HCT116 (cell line): ENCODE data around the gene ZMYND19. TPM values are rescaled to one million over a fixed set of nuclear protein-coding genes. Genes with fewer than 3 reads are reported as not detected.

Source experiments
- ATAC-seq: fragments of 200-7000 bp; cut with Tn5 transposase; 2 replicates; pipeline ENCODE4 v1.9.1; 2020; ENCODE audit warnings: mild to moderate bottlenecking, moderate library complexity
- BruUV-seq: library from RNA; stranded (reverse); fragments of 400-500 nt; replicated peaks from 2 replicates; lab custom pipeline; 2021; lab: Mats Ljungman, UMichigan
- CTCF ChIA-PET: fragments of 300-600 bp; sonication (Branson Sonifier 250); formaldehyde crosslinking; loops from one replicate; lab custom pipeline; 2021; ENCODE audit warnings: antibody characterized with exemption; lab: Charles Lee
- POLR2A ChIA-PET: fragments of 300-600, 350-600 bp; sonication (Branson Sonifier 250); formaldehyde crosslinking; loops from one replicate; lab custom pipeline; 2021; ENCODE audit warnings: antibody characterized with exemption; lab: Charles Lee
- RAD21 ChIA-PET, 2 experiments: fragments of 300-600 bp; sonication (Branson Sonifier 250); formaldehyde crosslinking; loops; one replicate each; lab custom pipeline; 2023; ENCODE audit warnings: low total read pairs in 2 of 2; ENCODE audit not compliant: uncharacterized antibody in 2 of 2, unreplicated experiment in 2 of 2, low non-redundant PET in 1 of 2; lab: Charles Lee
- DNase-seq: peaks from one replicate; pipeline ENCODE4 v3.0.0-alpha.2; 2010; ENCODE audit warnings: low read depth, low spot score
- H2AFZ ChIP-seq: fragments of 200-600 bp; shearing (Covaris generic), sonication (generic); 2 replicates; pipeline ENCODE4 v1.6.1; 2017; ENCODE audit warnings: low read depth, mixed run types, mixed read lengths, antibody characterized with exemption, low read length; ENCODE audit not compliant: poor library complexity, severe bottlenecking
- H3K27ac ChIP-seq: 2 replicates; pipeline ENCODE4 v1.5.1; 2012; ENCODE audit warnings: low read depth, low read length
- H3K27me3 ChIP-seq: fragments of 200-600 bp; sonication (generic); 2 replicates; pipeline ENCODE4 v1.6.1; 2016; ENCODE audit warnings: mixed run types, low read length, mixed read lengths; ENCODE audit not compliant: insufficient read depth
- H3K36me3 ChIP-seq, 2 experiments: fragments of 200-500 bp in 1 of 2; fragments of 200-600 bp in 1 of 2; sonication (Bioruptor generic) in 1 of 2; sonication (generic) in 1 of 2; 2 replicates each; pipeline versions ENCODE4 v1.5.1 to v1.6.1; 2014 to 2016; ENCODE audit warnings: low read length in 2 of 2, inconsistent platforms in 1 of 2, mixed read lengths in 1 of 2, mixed run types in 1 of 2; ENCODE audit not compliant: insufficient read depth in 2 of 2, control insufficient read depth in 1 of 2
- H3K4me1 ChIP-seq, 2 experiments: fragments of 200-600 bp in 1 of 2; sonication (generic) in 1 of 2; 2 replicates each; pipeline versions ENCODE4 v1.5.1 to v1.6.1; 2012 to 2017; ENCODE audit warnings: low read length in 2 of 2, inconsistent platforms in 1 of 2, mild to moderate bottlenecking in 1 of 2, mixed read lengths in 1 of 2, mixed run types in 1 of 2, moderate library complexity in 1 of 2; ENCODE audit not compliant: insufficient read depth in 2 of 2, control insufficient read depth in 1 of 2
- H3K4me2 ChIP-seq: fragments of 200-600 bp; sonication (generic); 2 replicates; pipeline ENCODE4 v1.6.1; 2017; ENCODE audit warnings: mixed run types, low read length, mixed read lengths
- H3K4me3 ChIP-seq, 2 experiments: fragments of 200-600 bp in 1 of 2; sonication (generic) in 1 of 2; replicated peaks in 1 of 2; 2 replicates each; pipeline ENCODE4 v1.5.1; 2011 to 2016; ENCODE audit warnings: low read length in 2 of 2, control low read depth in 1 of 2, low read depth in 1 of 2, mild to moderate bottlenecking in 1 of 2, mixed read lengths in 1 of 2, mixed run types in 1 of 2
- H3K79me2 ChIP-seq: fragments of 200-600 bp; sonication (generic); 2 replicates; pipeline ENCODE4 v1.6.1; 2017; ENCODE audit warnings: mild to moderate bottlenecking, mixed run types, low read length, moderate library complexity, mixed read lengths; ENCODE audit not compliant: insufficient read depth
- H3K9ac ChIP-seq: fragments of 200-600 bp; sonication (generic); 2 replicates; pipeline ENCODE4 v1.6.1; 2016; ENCODE audit warnings: low read length, mixed read lengths
- H3K9me2 ChIP-seq: fragments of 200-600 bp; sonication (generic), shearing (Covaris generic); 2 replicates; pipeline ENCODE4 v1.6.1; 2017; ENCODE audit warnings: mixed run types, mild to moderate bottlenecking, moderate library complexity; ENCODE audit not compliant: insufficient read depth
- H3K9me3 ChIP-seq, 2 experiments: fragments of 200-500 bp in 1 of 2; fragments of 200-600 bp in 1 of 2; sonication (Bioruptor generic) in 1 of 2; sonication (generic) in 1 of 2; 2 replicates each; pipeline ENCODE4 v1.6.1; 2014 to 2017; ENCODE audit warnings: low read length in 2 of 2, mixed read lengths in 2 of 2, inconsistent platforms in 1 of 2, low read depth in 1 of 2, mild to moderate bottlenecking in 1 of 2, mixed run types in 1 of 2, moderate library complexity in 1 of 2; ENCODE audit not compliant: control insufficient read depth in 1 of 2, insufficient read depth in 1 of 2
- H4K20me1 ChIP-seq: fragments of 200-600 bp; sonication (generic), shearing (Covaris generic); 2 replicates; pipeline ENCODE4 v1.6.1; 2017; ENCODE audit warnings: mixed run types, mild to moderate bottlenecking, moderate library complexity; ENCODE audit not compliant: insufficient read depth
- EZH2 ChIP-seq: fragments of 200-600 bp; sonication (generic); IDR thresholded peaks from 2 replicates; pipeline ENCODE4 v1.6.1; 2017; ENCODE audit warnings: antibody characterized with exemption, mixed run types
- POLR2AphosphoS5 ChIP-seq: IDR thresholded peaks from 2 replicates; pipeline ENCODE4 v1.6.1; 2011; ENCODE audit warnings: mild to moderate bottlenecking, low read depth, low read length, moderate library complexity
- SRF ChIP-seq: IDR thresholded peaks from 2 replicates; pipeline ENCODE4 v1.6.1; 2012; ENCODE audit warnings: low read depth
- YY1 ChIP-seq: IDR thresholded peaks from 2 replicates; pipeline ENCODE4 v1.6.1; 2011; ENCODE audit warnings: low read length, low read depth, moderate library complexity, mild to moderate bottlenecking; ENCODE audit not compliant: insufficient replicate concordance; ENCODE audit errors: extremely low read depth
- ZFX ChIP-seq: fragments of 450-650 bp; IDR thresholded peaks from 2 replicates; pipeline ENCODE4 v1.6.1; 2017
- ZNF274 ChIP-seq: fragments of 200-500 bp; sonication (Bioruptor generic); IDR thresholded peaks from 2 replicates; pipeline ENCODE4 v1.6.1; 2014; ENCODE audit warnings: mild to moderate bottlenecking, low read depth, low read length, inconsistent platforms
- intact Hi-C: fragments of 100-400 bp; cut with micrococcal nuclease; formaldehyde crosslinking; loops from 2 replicates; pipeline ENCODE4 v1.10.0; 2022
- total RNA-seq: library from RNA; stranded (reverse); gene quantifications from one replicate; pipeline ENCODE4 v1.2.1, GENCODE V29; 2021; ENCODE audit not compliant: unreplicated experiment
- TF ChIP-seq, protein P1 (sequence below), 3 experiments: fragments of 200-600 bp in 1 of 3; sonication (generic) in 1 of 3; IDR thresholded peaks in 2 of 3; conservative IDR thresholded peaks in 1 of 3; 2 replicates each; pipeline ENCODE4 v1.5.1; 2012 to 2017; ENCODE audit warnings: low read depth in 2 of 3, low read length in 2 of 3, antibody characterized with exemption in 1 of 3, borderline replicate concordance in 1 of 3, control low read depth in 1 of 3, mild to moderate bottlenecking in 1 of 3, mixed read lengths in 1 of 3, mixed run types in 1 of 3, moderate library complexity in 1 of 3; ENCODE audit not compliant: insufficient read depth in 1 of 3

Gene ZMYND19
- total RNA-seq, 1 experiment from 2014 or later, result 57.4 TPM

DNA sequence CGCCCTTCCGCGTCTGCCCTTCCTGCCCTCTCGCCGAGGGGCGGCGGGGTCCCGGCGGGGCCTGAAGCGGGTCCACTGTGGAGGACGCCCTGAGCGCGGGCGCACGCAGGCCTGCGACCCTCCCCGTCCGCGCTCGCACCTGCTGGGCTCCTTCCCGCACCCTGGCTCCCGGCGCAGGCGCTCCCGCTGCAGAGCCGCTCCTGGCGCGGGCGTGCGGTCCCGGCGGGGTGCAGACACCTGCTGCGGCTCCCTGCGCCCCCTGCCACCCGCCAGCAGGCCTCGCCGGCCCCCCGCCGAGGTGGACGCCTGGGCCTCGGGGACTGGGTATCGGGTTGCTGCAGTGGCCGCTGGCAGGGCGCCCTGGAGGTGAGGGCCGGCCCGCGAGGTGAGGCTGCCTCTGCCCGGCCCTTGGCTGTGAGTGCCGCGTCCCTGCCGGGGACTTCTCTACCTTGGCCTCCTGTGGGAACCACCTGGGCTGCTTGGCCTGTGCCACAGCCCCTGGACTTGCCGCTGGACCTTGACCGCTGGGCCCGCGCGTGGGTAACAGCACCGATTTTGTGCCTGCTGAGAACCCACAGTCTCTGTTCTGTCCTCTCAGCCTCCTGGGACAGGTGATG lies 15.8 kb upstream of the ZMYND19 start:
- ChIA-PET CTCF (no interaction called here), POLR2A (no interaction called here), RAD21 (no interaction called here)
- no peak for TF ChIP-seq ZNF274
- TF ChIP-seq EZH2, result no peak
- no peak for TF ChIP-seq SRF
- peak; percentile 79 for TF ChIP-seq ZFX
- no peak for TF ChIP-seq YY1
- TF ChIP-seq, protein P1, sequence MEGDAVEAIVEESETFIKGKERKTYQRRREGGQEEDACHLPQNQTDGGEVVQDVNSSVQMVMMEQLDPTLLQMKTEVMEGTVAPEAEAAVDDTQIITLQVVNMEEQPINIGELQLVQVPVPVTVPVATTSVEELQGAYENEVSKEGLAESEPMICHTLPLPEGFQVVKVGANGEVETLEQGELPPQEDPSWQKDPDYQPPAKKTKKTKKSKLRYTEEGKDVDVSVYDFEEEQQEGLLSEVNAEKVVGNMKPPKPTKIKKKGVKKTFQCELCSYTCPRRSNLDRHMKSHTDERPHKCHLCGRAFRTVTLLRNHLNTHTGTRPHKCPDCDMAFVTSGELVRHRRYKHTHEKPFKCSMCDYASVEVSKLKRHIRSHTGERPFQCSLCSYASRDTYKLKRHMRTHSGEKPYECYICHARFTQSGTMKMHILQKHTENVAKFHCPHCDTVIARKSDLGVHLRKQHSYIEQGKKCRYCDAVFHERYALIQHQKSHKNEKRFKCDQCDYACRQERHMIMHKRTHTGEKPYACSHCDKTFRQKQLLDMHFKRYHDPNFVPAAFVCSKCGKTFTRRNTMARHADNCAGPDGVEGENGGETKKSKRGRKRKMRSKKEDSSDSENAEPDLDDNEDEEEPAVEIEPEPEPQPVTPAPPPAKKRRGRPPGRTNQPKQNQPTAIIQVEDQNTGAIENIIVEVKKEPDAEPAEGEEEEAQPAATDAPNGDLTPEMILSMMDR (IDR thresholded peaks at IDR 0.05 in 2 of 3, conservative IDR thresholded peaks at IDR 0.05 in 1 of 3; ENCODE audit: borderline replicate concordance in 1 of 3, insufficient read depth in 1 of 3, low read depth in 2 of 3, low read length in 2 of 3), result no peak
- TF ChIP-seq POLR2AphosphoS5, result no peak
- Histone ChIP-seq H3K27ac (peak overlapping the region; percentile 94), H3K4me3 (peak overlapping the region; percentile 65 to 85), H3K27me3 (no peaks in the 10 kb centered on the region), H3K9me2 (no peaks in the 10 kb centered on the region), H3K4me1 (peaks cover 24 to 58% of the 10 kb centered on the region in 2 experiments), H4K20me1 (no peaks in the 10 kb centered on the region), H3K4me2 (peak overlapping the region; percentile 98), H2AFZ (no peak overlapping the region), H3K79me2 (peaks cover 42% of the 10 kb centered on the region; the same call in 1 of the 2 replicates), H3K9ac (peak overlapping the region; percentile 86), H3K9me3 (no peaks in the 10 kb centered on the region), H3K36me3 (no peaks in the 10 kb centered on the region)
- no TSS peak for BruUV-seq
- DNase-seq (no peak), ATAC-seq (peak; percentile 10)
- intact Hi-C loops, result no loop called here
